Caco-2 (cell line): ENCODE data around the gene OXCT1. TPM values are rescaled to one million over a fixed set of nuclear protein-coding genes. Genes with fewer than 3 reads are reported as not detected.

ENCODE experiments used
- BruUV-seq: library from RNA; stranded (reverse); fragments of 400-500 nt; replicated peaks from 2 replicates; lab custom pipeline; 2021; lab: Mats Ljungman, UMichigan
- CTCF ChIA-PET: fragments of 300-600 bp; sonication (Branson Sonifier 250); formaldehyde crosslinking; loops from one replicate; lab custom pipeline; 2022; ENCODE audit warnings: antibody characterized with exemption; lab: Charles Lee
- POLR2A ChIA-PET: fragments of 300-600 bp; sonication (Branson Sonifier 250); formaldehyde crosslinking; loops from one replicate; lab custom pipeline; 2022; ENCODE audit warnings: antibody characterized with exemption; lab: Charles Lee
- DNase-seq, 2 experiments: peaks; one replicate each; pipeline versions ENCODE4 v3.0.0 to v3.0.0-alpha.2; 2020 to 2022
- H3K27me3 ChIP-seq: replicated peaks from 2 replicates; pipeline ENCODE4 v1.6.0; 2011; ENCODE audit warnings: low read length; ENCODE audit not compliant: control insufficient read depth, insufficient read depth
- H3K36me3 ChIP-seq: 2 replicates; pipeline ENCODE4 v1.5.1; 2011; ENCODE audit warnings: low read length; ENCODE audit not compliant: control insufficient read depth, insufficient read depth
- H3K4me1 ChIP-seq: fragments of 250-450 bp; sonication (Bioruptor Pico); 2 replicates; pipeline ENCODE4 v1.5.1; 2020; ENCODE audit warnings: mild to moderate bottlenecking
- H3K4me3 ChIP-seq: 2 replicates; pipeline ENCODE4 v1.5.1; 2011; ENCODE audit warnings: low read depth, mild to moderate bottlenecking, control low read depth, low read length
- H3K9me3 ChIP-seq: fragments of 250-450 bp; sonication (Bioruptor Pico); 2 replicates; pipeline ENCODE4 v1.5.1; 2020; ENCODE audit warnings: mild to moderate bottlenecking, moderate library complexity
- H3K27ac Mint-ChIP-seq: one replicate; pipeline ENCODE4 v1.8.0; 2022; ENCODE audit warnings: mixed read lengths; ENCODE audit not compliant: unreplicated experiment
- H3K27me3 Mint-ChIP-seq: one replicate; pipeline ENCODE4 v1.8.0; 2022; ENCODE audit warnings: mixed read lengths; ENCODE audit not compliant: insufficient read depth, unreplicated experiment
- H3K36me3 Mint-ChIP-seq: one replicate; pipeline ENCODE4 v1.8.0; 2022; ENCODE audit warnings: mild to moderate bottlenecking, mixed read lengths; ENCODE audit not compliant: insufficient read depth, unreplicated experiment
- H3K4me1 Mint-ChIP-seq: one replicate; pipeline ENCODE4 v1.8.0; 2022; ENCODE audit warnings: low read depth, mixed read lengths; ENCODE audit not compliant: unreplicated experiment
- H3K4me3 Mint-ChIP-seq: one replicate; pipeline ENCODE4 v1.8.0; 2022; ENCODE audit warnings: mild to moderate bottlenecking, moderate library complexity, mixed read lengths; ENCODE audit not compliant: unreplicated experiment
- H3K9me3 Mint-ChIP-seq: one replicate; pipeline ENCODE4 v1.8.0; 2022; ENCODE audit warnings: mixed read lengths; ENCODE audit not compliant: unreplicated experiment
- CTCF ChIP-seq, 2 experiments: fragments of 200-600 bp in 1 of 2; IDR thresholded peaks; 1 replicate in 1 of 2; 2 replicates in 1 of 2; pipeline versions ENCODE4 v1.5.1 to v1.8.0; 2011 to 2022; ENCODE audit warnings: antibody characterized with exemption in 1 of 2, control low read depth in 1 of 2, inconsistent platforms in 1 of 2, low read depth in 1 of 2, low read length in 1 of 2, mild to moderate bottlenecking in 1 of 2, moderate library complexity in 1 of 2; ENCODE audit not compliant: insufficient read depth in 1 of 2, severe bottlenecking in 1 of 2, unreplicated experiment in 1 of 2
- intact Hi-C: fragments of 100-400 bp; cut with micrococcal nuclease; formaldehyde crosslinking; loops from one replicate; pipeline ENCODE4 v1.10.0; 2022; ENCODE audit not compliant: unreplicated experiment
- total RNA-seq: library from RNA; stranded (reverse); gene quantifications from 2 replicates; pipeline ENCODE4 v1.2.3, GENCODE V29; 2022

OXCT1 gene
- total RNA-seq, 1 experiment from 2014 or later, result 22.5 TPM

- no peak for DNase-seq
- intact Hi-C loops, result no loop called here
- CTCF ChIA-PET, result no interaction called here
- Histone ChIP-seq H3K9me3 (no peaks in the 10 kb centered on the region), H3K4me1 (no peaks in the 10 kb centered on the region), H3K27me3 (no peaks in the 10 kb centered on the region), H3K36me3 (no peaks in the 10 kb centered on the region), H3K4me3 (no peak overlapping the region)
- no peak for TF ChIP-seq CTCF (IDR thresholded peaks at IDR 0.05; ENCODE audit: insufficient read depth in 1 of 2, low read depth in 1 of 2, low read length in 1 of 2, severe bottlenecking in 1 of 2, unreplicated experiment in 1 of 2)
- H3K27me3 Mint-ChIP-seq, result no peaks in the 10 kb centered on the region
- no peak overlapping the region for H3K27ac Mint-ChIP-seq
- H3K4me3 Mint-ChIP-seq, result no peak overlapping the region
- no peaks in the 10 kb centered on the region for H3K9me3 Mint-ChIP-seq
- no peaks in the 10 kb centered on the region for H3K36me3 Mint-ChIP-seq
- H3K4me1 Mint-ChIP-seq, result no peaks in the 10 kb centered on the region
- POLR2A ChIA-PET, result no interaction called here
- no TSS peak for BruUV-seq
Measured at GRCh38 chr5:41728281-41728680, 141.9 kb downstream of the OXCT1 start.

DNA sequence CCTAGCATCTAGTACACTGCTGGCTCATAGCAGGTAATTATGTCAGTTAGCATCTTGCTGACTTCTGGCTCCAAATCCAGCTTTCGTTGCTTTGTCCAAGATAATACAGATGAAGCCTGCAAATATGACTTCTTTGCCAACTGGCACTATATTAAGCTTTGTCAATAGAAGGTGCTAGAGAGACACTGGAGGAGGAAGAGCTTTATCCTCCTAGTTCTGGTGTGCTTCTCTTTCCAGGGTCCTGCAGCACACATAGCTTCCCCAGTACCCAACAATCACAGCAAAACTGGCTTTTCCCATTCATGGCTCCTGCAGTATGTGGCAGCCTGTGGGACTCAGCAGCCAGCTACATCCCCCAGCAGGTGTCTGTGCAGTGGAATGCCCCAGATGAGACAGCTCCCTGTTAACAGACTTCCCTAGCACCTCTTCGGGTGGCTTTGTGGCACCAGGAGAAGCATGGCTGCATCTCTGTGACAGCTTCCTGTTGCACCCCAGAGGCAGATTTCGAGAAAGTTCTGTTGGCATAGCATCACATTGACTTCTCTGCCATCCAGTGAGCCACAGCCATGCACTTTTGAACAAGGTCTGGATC, 147.8 kb downstream of the OXCT1 start:
- no peak for TF ChIP-seq CTCF (IDR thresholded peaks at IDR 0.05; ENCODE audit: insufficient read depth in 1 of 2, low read depth in 1 of 2, low read length in 1 of 2, severe bottlenecking in 1 of 2, unreplicated experiment in 1 of 2)
- H3K27me3 Mint-ChIP-seq, result no peaks in the 10 kb centered on the region
- H3K27ac Mint-ChIP-seq, result no peak overlapping the region
- ChIA-PET POLR2A (no interaction called here), CTCF (interaction anchor here (1.5 kb wide), 1 partner anchor 134 kb away, joined by 4 read pairs; no protein-coding TSS in a partner anchor)
- Histone ChIP-seq H3K9me3 (no peaks in the 10 kb centered on the region), H3K27me3 (no peaks in the 10 kb centered on the region), H3K4me1 (no peaks in the 10 kb centered on the region), H3K36me3 (no peaks in the 10 kb centered on the region), H3K4me3 (no peak overlapping the region)
- intact Hi-C loops, result no loop called here
- no peaks in the 10 kb centered on the region for H3K36me3 Mint-ChIP-seq
- no TSS peak for BruUV-seq
- no peaks in the 10 kb centered on the region for H3K9me3 Mint-ChIP-seq
- H3K4me1 Mint-ChIP-seq, result no peaks in the 10 kb centered on the region
- DNase-seq, result no peak
- H3K4me3 Mint-ChIP-seq, result no peak overlapping the region

GRCh38 chr5:41721516-41721915, 148.7 kb downstream of the OXCT1 start:
- H3K4me3 ChIP-seq, result no peak overlapping the region
- TF ChIP-seq CTCF (IDR thresholded peaks at IDR 0.05; ENCODE audit: insufficient read depth in 1 of 2, low read depth in 1 of 2, low read length in 1 of 2, severe bottlenecking in 1 of 2, unreplicated experiment in 1 of 2), result no peak
- H3K9me3 ChIP-seq, result no peaks in the 10 kb centered on the region
- Mint-ChIP-seq H3K27me3 (no peaks in the 10 kb centered on the region), H3K9me3 (peaks cover 9% of the 10 kb centered on the region), H3K27ac (no peak overlapping the region), H3K4me3 (no peak overlapping the region), H3K36me3 (no peaks in the 10 kb centered on the region), H3K4me1 (no peaks in the 10 kb centered on the region)
- DNase-seq, result no peak
- CTCF ChIA-PET, result no interaction called here
- H3K27me3 ChIP-seq, result no peaks in the 10 kb centered on the region
- no TSS peak for BruUV-seq
- H3K36me3 ChIP-seq, result no peaks in the 10 kb centered on the region
- POLR2A ChIA-PET, result no interaction called here
- intact Hi-C loops, result no loop called here
- no peaks in the 10 kb centered on the region for H3K4me1 ChIP-seq
